ENCODE results near the gene FA2H.
"Not testable (repeated sequence)": the region's sequence is repeated elsewhere in the genome, so short reads cannot be mapped to it uniquely, and the experiment has no call there.

The FA2H gene

GRCh38 chr16:74797414-74797813, 22.8 kb upstream of the FA2H start:
- DNase-seq (ENCODE audit: extremely low read depth, low read depth): no peak
- TF ChIP-seq, protein P1, sequence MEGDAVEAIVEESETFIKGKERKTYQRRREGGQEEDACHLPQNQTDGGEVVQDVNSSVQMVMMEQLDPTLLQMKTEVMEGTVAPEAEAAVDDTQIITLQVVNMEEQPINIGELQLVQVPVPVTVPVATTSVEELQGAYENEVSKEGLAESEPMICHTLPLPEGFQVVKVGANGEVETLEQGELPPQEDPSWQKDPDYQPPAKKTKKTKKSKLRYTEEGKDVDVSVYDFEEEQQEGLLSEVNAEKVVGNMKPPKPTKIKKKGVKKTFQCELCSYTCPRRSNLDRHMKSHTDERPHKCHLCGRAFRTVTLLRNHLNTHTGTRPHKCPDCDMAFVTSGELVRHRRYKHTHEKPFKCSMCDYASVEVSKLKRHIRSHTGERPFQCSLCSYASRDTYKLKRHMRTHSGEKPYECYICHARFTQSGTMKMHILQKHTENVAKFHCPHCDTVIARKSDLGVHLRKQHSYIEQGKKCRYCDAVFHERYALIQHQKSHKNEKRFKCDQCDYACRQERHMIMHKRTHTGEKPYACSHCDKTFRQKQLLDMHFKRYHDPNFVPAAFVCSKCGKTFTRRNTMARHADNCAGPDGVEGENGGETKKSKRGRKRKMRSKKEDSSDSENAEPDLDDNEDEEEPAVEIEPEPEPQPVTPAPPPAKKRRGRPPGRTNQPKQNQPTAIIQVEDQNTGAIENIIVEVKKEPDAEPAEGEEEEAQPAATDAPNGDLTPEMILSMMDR (IDR thresholded peaks at IDR 0.05; ENCODE audit: low read depth, low read length): no peak

DNA sequence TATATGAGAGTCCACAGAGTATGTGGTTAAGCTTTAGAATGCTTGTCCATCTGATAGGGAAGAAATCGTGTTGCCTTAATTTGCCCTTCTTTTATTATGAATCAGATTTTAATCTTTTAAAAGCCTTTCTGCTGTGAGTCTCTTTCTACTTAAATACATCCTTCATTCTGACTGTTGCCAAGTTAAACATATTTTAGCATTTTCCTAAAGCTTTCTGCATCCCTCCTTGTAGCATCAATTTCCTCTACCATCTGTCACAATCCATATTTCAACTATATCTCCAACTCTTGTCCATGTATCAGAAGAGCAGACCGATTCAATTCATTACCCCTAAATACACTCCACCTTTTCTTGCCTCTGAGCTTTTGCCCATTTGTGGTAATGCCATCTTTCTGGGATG, 20.5 kb upstream of the FA2H start:
- TF ChIP-seq, protein P1 (IDR thresholded peaks at IDR 0.05; ENCODE audit: low read depth, low read length): no peak
- DNase-seq (ENCODE audit: extremely low read depth, low read depth): no peak

GRCh38 chr16:74794668-74795067, 20.0 kb upstream of the FA2H start:
- DNase-seq (ENCODE audit: extremely low read depth, low read depth): no peak

GRCh38 chr16:74793571-74793970, 19.0 kb upstream of the FA2H start:
- DNase-seq (ENCODE audit: extremely low read depth, low read depth): no peak
- TF ChIP-seq, protein P1 (IDR thresholded peaks at IDR 0.05; ENCODE audit: low read depth, low read length): no peak

More at GRCh38 chr16:74794668-74795067, 20.0 kb upstream of the FA2H start:
- TF ChIP-seq, protein P1 (IDR thresholded peaks at IDR 0.05; ENCODE audit: low read depth, low read length): no peak

DNA sequence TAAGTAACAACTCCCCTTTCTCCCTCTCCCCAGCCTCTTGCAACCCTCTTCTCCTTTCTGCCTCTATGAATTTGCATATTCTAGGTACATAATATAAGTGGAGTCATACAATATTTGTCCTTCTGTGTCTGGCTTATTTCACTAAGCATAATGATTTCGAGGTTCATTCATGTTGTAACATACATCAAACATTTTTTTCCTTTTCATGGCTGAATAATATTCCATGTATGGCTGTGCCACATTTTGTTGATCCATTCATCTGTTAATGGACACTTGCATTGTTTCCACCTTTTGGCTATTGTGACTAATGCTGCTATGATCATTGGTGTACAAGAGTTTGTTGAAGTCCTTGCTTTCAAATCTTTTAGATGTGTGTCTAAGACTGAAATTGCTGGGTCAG, 17.6 kb upstream of the FA2H start:
- TF ChIP-seq, protein P1 (IDR thresholded peaks at IDR 0.05; ENCODE audit: low read depth, low read length): no peak
- no peak for DNase-seq (ENCODE audit: extremely low read depth, low read depth)

- DNase-seq (ENCODE audit: extremely low read depth, low read depth): not testable (repeated sequence)
Measured at GRCh38 chr16:74791749-74792148, 17.1 kb upstream of the FA2H start.

- TF ChIP-seq, protein P1 (IDR thresholded peaks at IDR 0.05; ENCODE audit: low read depth, low read length): no peak
- no peak for DNase-seq (ENCODE audit: extremely low read depth, low read depth)
Measured at GRCh38 chr16:74788108-74788507, 13.5 kb upstream of the FA2H start.

DNA sequence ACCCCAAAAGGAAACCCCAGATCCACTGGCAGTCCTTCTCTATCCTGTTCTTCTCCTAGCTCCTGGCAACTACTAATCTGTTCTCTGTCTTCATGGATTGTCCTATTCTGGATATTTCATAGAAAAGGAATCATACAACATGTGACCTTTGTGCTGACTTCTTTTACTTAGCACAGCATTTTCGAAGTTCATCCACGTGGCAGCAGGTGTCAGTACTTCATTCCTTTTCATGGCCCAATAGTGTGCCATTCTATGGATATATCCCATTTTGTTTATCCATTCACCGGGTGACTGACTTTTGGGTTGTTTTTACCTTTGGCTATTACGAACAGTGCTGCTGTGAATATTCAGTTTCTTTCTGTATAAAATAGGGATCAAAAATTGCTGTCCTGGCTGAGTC, 10.4 kb upstream of the FA2H start:
- DNase-seq (ENCODE audit: extremely low read depth, low read depth): no peak
- TF ChIP-seq, protein P1 (IDR thresholded peaks at IDR 0.05; ENCODE audit: low read depth, low read length): no peak
